DOHH2 (cell line): ENCODE measurements around the gene AK9.

ENCODE experiments used
- CTCF ChIP-seq: fragments of 200-600 bp; sonication (generic); IDR thresholded peaks from one replicate; pipeline ENCODE4 v1.5.1; 2014; ENCODE audit warnings: antibody characterized with exemption, mild to moderate bottlenecking, low read depth, low read length; ENCODE audit not compliant: poor library complexity, severe bottlenecking
- EZH2phosphoT487 ChIP-seq: fragments of 200-600 bp; sonication (generic); IDR thresholded peaks from 2 replicates; pipeline ENCODE4 v1.6.1; 2017; ENCODE audit warnings: borderline replicate concordance, mild to moderate bottlenecking, antibody characterized with exemption, low read length, moderate library complexity, mixed read lengths

DNA sequence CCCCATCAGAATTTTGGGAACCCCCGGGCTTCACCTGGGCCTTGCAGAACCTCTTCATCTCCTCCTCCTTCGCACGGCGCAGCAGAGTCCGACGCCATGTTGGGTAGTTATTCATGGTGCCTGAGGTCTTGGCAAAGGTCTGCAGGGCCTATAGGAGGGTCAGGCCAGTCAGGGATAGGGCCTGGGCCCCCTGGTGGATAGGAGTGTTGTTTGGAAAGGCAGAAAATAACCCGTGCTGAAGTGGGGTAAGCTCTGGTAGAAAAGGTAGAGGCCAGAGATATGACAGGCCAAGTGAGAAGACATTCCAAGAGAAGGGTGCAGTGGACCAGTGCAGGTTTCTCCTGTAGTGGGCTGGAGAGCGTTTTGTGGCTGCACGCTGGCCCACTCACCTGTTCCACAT lies 245.6 kb downstream of the AK9 start:
- TF ChIP-seq EZH2phosphoT487, result no peak
- no peak for TF ChIP-seq CTCF
